K562 (cell line): ENCODE data around the gene SULT2B1. TPM values are rescaled to one million over a fixed set of nuclear protein-coding genes. Genes with fewer than 3 reads are reported as not detected.
A peak's percentile ranks its signal among the peaks of the same experiment; 100 is the strongest.

Experiments
- BACH1 ChIP-seq: fragments of 200-800 bp; sonication (Bioruptor generic); IDR thresholded peaks from 2 replicates; pipeline ENCODE4 v1.6.1; 2016; ENCODE audit warnings: missing genetic modification characterization, missing compliant biosample characterization
- CTCF ChIP-seq, 3 experiments: IDR thresholded peaks in 2 of 3; conservative IDR thresholded peaks in 1 of 3; 2 replicates each; pipeline ENCODE4 v1.5.1; 2011 to 2012; ENCODE audit warnings: low read length in 3 of 3, mild to moderate bottlenecking in 3 of 3, control low read depth in 2 of 3, improper control_type of control experiment in 1 of 3, inconsistent platforms in 1 of 3, low read depth in 1 of 3, mixed read lengths in 1 of 3, moderate library complexity in 1 of 3; ENCODE audit not compliant: insufficient read depth in 2 of 3
- DNMT1 ChIP-seq: fragments of 450-650 bp; IDR thresholded peaks from 2 replicates; pipeline ENCODE4 v1.6.1; 2016; ENCODE audit warnings: antibody characterized with exemption, mild to moderate bottlenecking
- DPF2 ChIP-seq: fragments of 450-650 bp; IDR thresholded peaks from 2 replicates; pipeline ENCODE4 v1.6.1; 2016
- SMARCE1 ChIP-seq: fragments of 450-650 bp; IDR thresholded peaks from 2 replicates; pipeline ENCODE4 v1.7.1; 2016; ENCODE audit warnings: mild to moderate bottlenecking
- THRAP3 ChIP-seq: fragments of 450-650 bp; IDR thresholded peaks from 2 replicates; pipeline ENCODE4 v1.6.1; 2016; ENCODE audit warnings: mild to moderate bottlenecking, inconsistent platforms, borderline replicate concordance
- U2AF1 ChIP-seq: fragments of 200-400 bp; formaldehyde crosslinking; optimal IDR thresholded peaks from 2 replicates; pipeline ENCODE3; 2017; ENCODE audit warnings: mild to moderate bottlenecking, low read depth, low read length, moderate library complexity
- ZNF24 ChIP-seq: fragments of 450-650 bp; IDR thresholded peaks from 2 replicates; pipeline ENCODE4 v1.6.1; 2016
- ZNF324 ChIP-seq: fragments of 250-450 bp; sonication (Bioruptor Pico); IDR thresholded peaks from 2 replicates; pipeline ENCODE4 v1.4.0; 2020; ENCODE audit warnings: mild to moderate bottlenecking
- polyA plus RNA-seq, 8 experiments: library from polyadenylated mRNA; depleted of rRNA in 4 of 8; stranded (reverse) in 5 of 8; unstranded in 3 of 8; fragments of >200 nt; fragmentation: Nextera tagmentation in 2 of 8; fragmentation: Illumina TruSeq in 1 of 8; extraction: Ambion mirVana in 2 of 8; extraction: Trizol in 1 of 8; gene quantifications; 2 replicates each; pipeline versions ENCODE4 v1.2.1 to v1.2.3, GENCODE V29; 2011 to 2014; ENCODE audit warnings: inconsistent platforms in 1 of 8, missing spikeins in 1 of 8
- total RNA-seq, 7 experiments: library from RNA; depleted of rRNA in 6 of 7; stranded (reverse); fragments of >200 nt in 6 of 7; fragmentation: Illumina TruSeq in 2 of 7; extraction: Trizol in 2 of 7; gene quantifications; 2 replicates each; pipeline versions ENCODE4 v1.2.1 to v1.2.3, GENCODE V29; 2011 to 2021; ENCODE audit warnings: low replicate concordance in 1 of 7
- TF ChIP-seq, protein P1 (sequence below), 2 experiments: fragments of 450-650 bp; formaldehyde crosslinking in 1 of 2; IDR thresholded peaks; 2 replicates each; pipeline versions ENCODE4 v1.4.0 to v1.6.1; 2014 to 2020; ENCODE audit warnings: mild to moderate bottlenecking in 2 of 2, borderline replicate concordance in 1 of 2, low read depth in 1 of 2
- TF ChIP-seq, protein P2 (sequence below): fragments of 450-650 bp; IDR thresholded peaks from 2 replicates; pipeline ENCODE4 v1.6.1; 2016; ENCODE audit warnings: antibody characterized with exemption
- TF ChIP-seq, protein P3 (sequence below), 2 experiments: fragments of 450-650 bp; conservative IDR thresholded peaks; 2 replicates each; pipeline ENCODE4 v1.6.1; 2017; ENCODE audit warnings: mild to moderate bottlenecking in 2 of 2, moderate library complexity in 2 of 2

Gene SULT2B1
- total and polyA plus RNA-seq, 9 of the 15 experiments (the other 6 are each of a cell fraction or from before 2014, with no cell fraction given): 0.09 to 0.62 (median 0.22) TPM; not detected in 2

- TF ChIP-seq, protein P1, sequence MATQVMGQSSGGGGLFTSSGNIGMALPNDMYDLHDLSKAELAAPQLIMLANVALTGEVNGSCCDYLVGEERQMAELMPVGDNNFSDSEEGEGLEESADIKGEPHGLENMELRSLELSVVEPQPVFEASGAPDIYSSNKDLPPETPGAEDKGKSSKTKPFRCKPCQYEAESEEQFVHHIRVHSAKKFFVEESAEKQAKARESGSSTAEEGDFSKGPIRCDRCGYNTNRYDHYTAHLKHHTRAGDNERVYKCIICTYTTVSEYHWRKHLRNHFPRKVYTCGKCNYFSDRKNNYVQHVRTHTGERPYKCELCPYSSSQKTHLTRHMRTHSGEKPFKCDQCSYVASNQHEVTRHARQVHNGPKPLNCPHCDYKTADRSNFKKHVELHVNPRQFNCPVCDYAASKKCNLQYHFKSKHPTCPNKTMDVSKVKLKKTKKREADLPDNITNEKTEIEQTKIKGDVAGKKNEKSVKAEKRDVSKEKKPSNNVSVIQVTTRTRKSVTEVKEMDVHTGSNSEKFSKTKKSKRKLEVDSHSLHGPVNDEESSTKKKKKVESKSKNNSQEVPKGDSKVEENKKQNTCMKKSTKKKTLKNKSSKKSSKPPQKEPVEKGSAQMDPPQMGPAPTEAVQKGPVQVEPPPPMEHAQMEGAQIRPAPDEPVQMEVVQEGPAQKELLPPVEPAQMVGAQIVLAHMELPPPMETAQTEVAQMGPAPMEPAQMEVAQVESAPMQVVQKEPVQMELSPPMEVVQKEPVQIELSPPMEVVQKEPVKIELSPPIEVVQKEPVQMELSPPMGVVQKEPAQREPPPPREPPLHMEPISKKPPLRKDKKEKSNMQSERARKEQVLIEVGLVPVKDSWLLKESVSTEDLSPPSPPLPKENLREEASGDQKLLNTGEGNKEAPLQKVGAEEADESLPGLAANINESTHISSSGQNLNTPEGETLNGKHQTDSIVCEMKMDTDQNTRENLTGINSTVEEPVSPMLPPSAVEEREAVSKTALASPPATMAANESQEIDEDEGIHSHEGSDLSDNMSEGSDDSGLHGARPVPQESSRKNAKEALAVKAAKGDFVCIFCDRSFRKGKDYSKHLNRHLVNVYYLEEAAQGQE (IDR thresholded peaks at IDR 0.05; ENCODE audit: borderline replicate concordance): peak; percentile 91
- TF ChIP-seq, protein P1 (CRISPR knock-in tag; IDR thresholded peaks at IDR 0.05; ENCODE audit: low read depth): no peak
- TF ChIP-seq SMARCE1: no peak
- TF ChIP-seq DNMT1: no peak
- no peak for TF ChIP-seq THRAP3
- TF ChIP-seq CTCF (IDR thresholded peaks at IDR 0.05 in 2 of 3, conservative IDR thresholded peaks at IDR 0.05 in 1 of 3; ENCODE audit: insufficient read depth in 2 of 3, low read depth in 1 of 3, low read length in 3 of 3): peak; percentile 68 to 89 (median 77)
- no peak for TF ChIP-seq U2AF1
- TF ChIP-seq ZNF24: no peak
- TF ChIP-seq, protein P2, sequence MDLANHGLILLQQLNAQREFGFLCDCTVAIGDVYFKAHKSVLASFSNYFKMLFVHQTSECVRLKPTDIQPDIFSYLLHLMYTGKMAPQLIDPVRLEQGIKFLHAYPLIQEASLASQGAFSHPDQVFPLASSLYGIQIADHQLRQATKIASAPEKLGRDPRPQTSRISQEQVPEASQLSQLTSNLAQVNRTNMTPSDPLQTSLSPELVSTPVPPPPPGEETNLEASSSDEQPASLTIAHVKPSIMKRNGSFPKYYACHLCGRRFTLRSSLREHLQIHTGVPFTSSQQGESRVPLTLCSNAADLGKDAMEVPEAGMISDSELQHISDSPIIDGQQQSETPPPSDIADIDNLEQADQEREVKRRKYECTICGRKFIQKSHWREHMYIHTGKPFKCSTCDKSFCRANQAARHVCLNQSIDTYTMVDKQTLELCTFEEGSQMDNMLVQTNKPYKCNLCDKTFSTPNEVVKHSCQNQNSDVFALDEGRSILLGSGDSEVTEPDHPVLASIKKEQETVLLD: no peak
- TF ChIP-seq BACH1 (tag): no peak
- no peak for TF ChIP-seq ZNF324
- no peak for TF ChIP-seq DPF2
- TF ChIP-seq, protein P3, sequence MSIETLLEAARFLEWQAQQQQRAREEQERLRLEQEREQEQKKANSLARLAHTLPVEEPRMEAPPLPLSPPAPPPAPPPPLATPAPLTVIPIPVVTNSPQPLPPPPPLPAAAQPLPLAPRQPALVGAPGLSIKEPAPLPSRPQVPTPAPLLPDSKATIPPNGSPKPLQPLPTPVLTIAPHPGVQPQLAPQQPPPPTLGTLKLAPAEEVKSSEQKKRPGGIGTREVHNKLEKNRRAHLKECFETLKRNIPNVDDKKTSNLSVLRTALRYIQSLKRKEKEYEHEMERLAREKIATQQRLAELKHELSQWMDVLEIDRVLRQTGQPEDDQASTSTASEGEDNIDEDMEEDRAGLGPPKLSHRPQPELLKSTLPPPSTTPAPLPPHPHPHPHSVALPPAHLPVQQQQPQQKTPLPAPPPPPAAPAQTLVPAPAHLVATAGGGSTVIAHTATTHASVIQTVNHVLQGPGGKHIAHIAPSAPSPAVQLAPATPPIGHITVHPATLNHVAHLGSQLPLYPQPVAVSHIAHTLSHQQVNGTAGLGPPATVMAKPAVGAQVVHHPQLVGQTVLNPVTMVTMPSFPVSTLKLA (conservative IDR thresholded peaks at IDR 0.05): no peak
Observed at GRCh38 chr19:48506138-48506733, 45.7 kb upstream of the SULT2B1 start (continued).
